Activated gamma-delta T cell treated with anti-CD3 and anti-CD28 coated beads, Interleukin-2, amount 50 U/mL, for 16 hours (primary cell): ENCODE results near the gene MAP7.
A peak's percentile ranks its signal among the peaks of the same experiment; 100 is the strongest.

Source experiments
- DNase-seq: peaks from one replicate; pipeline ENCODE4 v3.0.0-alpha.2; 2020; ENCODE audit warnings: low read depth

MAP7 gene

GRCh38 chr6:136528477-136528876 lies 21.7 kb downstream of the MAP7 start:
- DNase-seq = no peak

GRCh38 chr6:136527831-136528230 lies 22.4 kb downstream of the MAP7 start:
- DNase-seq = no peak

DNA sequence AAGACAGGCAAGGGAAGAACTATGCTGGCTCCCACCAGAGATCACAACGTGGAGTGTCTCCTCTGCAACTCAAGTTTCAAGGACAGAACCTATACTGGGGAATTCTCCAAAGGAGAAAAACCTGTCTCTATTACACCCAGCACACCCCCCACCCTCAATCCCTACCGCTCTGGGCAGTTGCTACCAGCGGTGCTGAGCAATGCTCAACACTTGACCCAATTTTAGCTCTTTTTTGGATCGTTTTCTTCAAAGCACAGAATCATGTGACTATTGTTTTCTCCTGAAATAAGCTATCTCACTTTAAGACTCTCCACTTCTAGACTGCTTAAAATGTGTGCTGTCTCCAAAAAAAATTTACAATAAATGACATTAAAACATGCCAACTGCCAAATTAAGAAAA lies 23.3 kb downstream of the MAP7 start:
- no peak for DNase-seq

GRCh38 chr6:136526196-136526930 lies 23.9 kb downstream of the MAP7 start:
- DNase-seq = no peak

DNA sequence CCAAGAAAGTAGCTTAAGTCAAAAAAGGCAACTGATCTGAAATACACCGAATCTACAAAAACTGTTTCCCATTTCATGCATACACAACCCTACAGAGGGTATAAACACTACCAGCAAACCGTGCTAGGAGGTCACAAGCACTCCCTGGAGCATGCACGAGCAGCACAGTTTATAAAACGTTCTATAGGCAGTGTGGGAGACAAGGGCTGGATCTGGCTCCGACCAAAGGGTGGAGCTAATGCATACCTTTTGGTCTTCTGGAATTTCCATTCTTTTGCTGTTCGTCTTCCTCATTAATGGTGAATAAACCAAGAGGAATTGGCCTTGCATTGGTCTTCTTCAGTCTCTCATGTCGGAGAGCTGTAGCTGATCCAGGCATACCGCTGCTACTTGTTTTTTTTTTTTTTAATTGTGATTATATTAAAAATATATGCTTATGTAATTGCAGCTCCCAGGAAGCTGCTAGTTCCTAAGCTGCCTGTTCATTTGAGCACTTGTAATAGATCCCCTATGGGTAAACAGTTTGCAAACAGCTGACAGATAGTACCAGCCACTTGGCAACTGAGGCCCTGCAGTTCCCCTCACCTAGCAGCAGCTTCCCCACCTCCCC lies 24.5 kb downstream of the MAP7 start:
- no peak for DNase-seq

DNA sequence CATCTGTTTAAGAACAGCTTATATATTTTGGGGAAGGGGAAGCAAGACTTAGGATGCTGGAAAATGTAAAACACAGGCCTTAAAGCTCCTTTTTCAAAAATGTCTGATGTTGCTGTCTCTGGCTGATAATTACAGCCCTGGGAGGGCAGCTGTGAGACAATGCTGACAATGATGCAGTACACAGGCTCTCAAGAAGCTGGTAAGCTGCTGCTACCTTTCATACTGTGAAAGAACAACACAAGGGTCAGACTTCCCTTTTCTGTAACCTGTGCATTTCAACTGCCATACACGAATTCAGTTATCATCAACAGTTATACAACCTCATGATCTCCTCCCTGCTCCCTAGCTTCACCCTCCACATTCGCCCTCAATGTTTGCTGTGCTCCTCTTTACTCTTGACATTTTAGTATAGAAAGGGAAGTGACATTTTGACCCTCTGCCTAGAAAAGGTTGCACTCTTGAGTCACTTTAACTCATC lies 25.2 kb downstream of the MAP7 start:
- no peak for DNase-seq

DNA sequence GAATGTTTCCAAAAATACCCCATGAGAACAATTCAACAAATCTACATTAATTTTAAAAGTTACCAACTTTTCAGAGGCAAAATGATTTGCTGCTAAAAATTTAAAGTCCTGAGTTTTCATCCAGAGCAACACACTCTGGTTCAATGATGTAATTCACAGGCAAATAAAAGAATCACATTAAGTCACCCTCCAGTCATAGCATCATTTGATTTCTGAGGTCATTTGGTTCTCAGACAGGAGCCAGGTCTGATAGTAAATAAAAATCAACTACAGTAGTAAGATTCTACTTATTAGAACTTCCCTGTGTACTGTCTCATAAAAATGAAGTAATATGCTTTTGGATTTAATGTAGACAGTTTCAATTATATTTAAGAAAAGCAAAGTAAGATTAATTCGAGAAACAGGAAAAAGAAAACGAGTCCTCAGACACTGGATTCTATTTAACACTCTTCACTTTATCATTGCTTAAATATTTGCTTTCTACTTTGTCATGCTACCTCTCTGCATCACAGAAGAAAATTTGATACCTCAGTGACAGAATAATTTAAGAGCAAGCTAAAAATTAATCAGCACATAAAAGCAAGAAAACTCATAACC lies 25.8 kb downstream of the MAP7 start:
- DNase-seq = no peak

GRCh38 chr6:136523196-136523595 lies 27.0 kb downstream of the MAP7 start:
- DNase-seq = no peak

DNA sequence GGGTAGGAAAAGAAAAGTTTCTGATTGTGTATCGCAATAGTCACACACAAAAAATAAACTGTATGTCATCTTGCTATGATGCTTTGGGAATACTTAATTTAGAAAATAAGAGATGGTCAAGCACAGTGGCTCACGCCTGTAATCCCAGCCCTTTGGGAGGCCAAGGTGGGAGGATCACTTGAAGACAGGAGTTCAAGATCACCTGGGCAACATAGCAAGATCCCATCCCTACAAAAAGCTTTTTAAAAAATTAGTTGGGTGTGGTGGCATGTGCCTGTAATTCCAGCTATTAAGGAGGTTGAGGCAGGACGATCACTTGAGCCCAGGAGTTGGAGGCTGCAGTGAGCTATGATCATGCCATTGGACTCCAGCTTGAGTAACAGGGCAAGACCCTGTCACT lies 27.6 kb downstream of the MAP7 start:
- DNase-seq = no peak

DNA sequence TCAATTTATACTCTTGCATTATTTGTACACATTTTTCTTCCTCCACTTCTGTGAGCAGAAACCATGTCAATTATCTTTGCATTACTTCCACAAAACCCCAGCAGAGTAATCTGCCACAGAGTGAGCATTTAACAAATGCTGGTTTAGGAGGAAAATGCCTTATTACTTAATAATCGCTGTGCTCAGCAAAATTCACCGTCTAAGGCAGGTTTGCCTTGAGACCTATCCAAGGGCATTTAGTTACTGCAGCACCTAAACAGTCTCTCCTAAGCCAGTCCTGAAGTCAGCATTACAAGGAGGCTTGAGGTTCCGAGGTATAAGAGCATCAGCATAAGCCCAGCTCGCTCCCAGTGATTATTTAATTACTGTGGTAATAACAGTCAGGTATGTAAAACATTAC lies 28.3 kb downstream of the MAP7 start:
- DNase-seq = no peak

GRCh38 chr6:136521427-136521826 lies 28.8 kb downstream of the MAP7 start:
- no peak for DNase-seq

DNA sequence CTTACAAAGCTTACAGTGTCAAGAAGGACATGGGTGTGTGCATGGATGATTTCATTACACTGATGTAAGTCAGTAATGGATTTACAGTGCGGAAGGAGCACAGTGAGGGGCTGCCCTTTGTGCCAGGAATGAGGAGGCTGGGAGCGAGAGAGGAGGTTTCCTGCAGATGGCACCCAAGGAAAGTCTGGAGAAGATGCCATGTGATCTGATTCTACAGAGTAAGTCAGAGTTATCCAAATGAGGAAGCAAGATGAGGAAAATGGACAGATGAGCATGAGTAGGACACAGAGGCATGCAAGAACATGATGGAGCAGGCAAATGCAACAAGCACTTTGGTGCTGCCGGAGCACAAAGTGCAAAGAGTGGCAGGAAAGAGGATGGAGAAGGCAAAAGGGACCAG lies 29.7 kb downstream of the MAP7 start:
- no peak for DNase-seq

GRCh38 chr6:136517582-136517981 lies 32.6 kb downstream of the MAP7 start:
- no peak for DNase-seq

DNA sequence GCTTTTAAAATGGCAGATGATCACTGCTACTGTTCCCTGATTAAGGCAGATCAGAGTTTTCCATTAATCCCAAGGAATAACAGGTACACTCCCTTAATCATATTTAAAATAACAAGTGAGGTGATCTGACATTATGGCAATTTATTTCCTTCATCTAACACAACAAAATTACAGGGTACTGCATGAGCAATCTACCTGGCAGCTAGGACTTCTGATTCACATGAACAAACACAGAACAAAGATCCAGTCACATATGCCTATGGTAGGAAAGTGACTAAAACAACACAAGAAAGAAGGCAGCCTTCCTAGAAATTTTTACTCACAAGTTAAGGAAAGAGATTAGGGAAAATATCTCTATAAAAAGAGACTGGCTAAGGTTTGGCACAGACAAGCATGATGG lies 33.2 kb downstream of the MAP7 start:
- DNase-seq = no peak

DNA sequence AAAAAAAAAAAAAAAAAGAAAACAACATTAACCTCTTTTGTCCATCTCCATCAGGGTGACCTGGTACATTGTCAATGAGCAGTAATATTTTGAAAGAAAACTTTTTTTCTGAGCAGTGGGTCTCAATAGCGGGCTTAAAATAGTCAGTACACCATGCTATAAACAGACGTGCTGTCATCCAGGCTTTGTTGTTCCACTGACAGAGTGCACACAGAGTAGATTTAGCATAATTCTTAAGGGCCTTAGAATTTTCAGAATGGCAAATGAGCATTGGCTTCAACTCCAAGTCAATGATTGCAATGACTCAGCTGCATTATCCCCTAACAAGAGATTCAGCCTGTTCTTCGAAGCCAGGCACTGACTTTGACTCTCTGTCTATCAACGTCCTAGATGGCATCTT lies 35.6 kb downstream of the MAP7 start:
- no peak for DNase-seq

- no peak for DNase-seq
Observed at GRCh38 chr6:136511926-136512325, 38.3 kb downstream of the MAP7 start.

- DNase-seq = no peak
Observed at GRCh38 chr6:136511397-136511796, 38.8 kb downstream of the MAP7 start.

DNA sequence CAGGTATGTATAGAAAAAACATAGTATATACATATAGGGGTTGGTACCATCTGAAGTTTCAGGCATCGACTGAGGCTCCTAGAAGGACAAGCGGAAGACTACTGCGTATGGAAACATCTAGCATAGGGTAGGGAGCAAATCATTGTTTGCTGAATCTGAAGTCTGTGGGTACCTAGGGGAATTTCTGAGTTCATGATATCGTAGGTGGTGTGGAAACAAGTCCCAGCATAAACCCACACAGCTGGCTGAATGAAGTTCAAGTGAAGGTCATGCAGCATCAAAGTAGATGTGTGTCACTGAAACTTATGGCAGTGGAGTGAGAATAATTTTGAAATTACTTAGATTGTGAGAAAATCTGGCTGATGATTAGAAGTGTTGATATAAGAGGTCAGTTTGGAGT lies 39.4 kb downstream of the MAP7 start:
- DNase-seq = no peak

DNA sequence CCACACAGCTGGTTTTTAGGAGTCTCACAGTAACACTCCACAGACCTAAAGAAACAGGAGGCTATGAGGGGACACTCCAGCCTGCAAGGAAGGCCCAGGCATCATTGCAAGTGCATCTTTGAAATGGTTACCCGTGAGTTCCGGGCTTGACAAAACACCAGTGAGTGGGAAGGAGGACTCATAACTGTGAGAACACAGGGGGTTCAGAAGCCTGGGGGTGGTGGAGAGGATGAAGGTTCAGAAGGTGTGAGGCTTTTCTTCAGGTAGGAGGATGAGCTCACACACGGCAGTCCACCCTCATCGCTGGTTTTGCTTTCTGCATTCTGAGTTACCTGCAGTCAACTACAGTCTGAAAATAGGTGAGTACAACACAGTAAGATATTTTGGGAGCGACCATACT lies 39.9 kb downstream of the MAP7 start:
- DNase-seq = peak; percentile 25

DNA sequence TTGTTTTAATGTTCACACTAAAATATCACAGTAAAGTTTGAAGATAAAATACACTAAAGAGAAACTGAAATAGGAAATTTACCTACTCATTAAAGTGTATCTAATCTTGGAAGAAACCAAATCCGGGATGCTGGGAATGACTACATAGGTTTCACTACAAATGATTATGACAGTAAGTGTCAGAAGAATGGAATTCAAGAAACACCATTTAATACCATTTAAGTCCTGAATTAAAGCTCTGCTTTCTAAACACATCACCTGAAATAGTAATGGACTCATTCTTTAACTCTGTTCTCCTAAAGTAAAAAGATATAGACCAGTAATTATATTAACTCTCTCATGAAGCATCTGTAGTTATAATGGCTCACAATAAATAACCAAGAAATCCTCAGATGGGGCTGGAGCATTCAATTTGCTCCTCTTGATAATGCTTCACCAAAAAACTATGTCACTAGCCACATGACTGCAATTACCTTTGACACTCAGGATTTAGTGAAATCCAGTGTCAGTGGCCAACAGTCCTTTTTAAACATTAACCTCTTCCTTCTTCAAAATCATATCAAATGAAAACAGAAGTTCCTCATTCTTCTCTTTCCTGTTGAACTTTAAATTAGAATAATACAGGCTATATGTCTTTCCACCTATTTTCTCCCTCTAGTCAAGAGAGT lies 41.4 kb downstream of the MAP7 start:
- no peak for DNase-seq

DNA sequence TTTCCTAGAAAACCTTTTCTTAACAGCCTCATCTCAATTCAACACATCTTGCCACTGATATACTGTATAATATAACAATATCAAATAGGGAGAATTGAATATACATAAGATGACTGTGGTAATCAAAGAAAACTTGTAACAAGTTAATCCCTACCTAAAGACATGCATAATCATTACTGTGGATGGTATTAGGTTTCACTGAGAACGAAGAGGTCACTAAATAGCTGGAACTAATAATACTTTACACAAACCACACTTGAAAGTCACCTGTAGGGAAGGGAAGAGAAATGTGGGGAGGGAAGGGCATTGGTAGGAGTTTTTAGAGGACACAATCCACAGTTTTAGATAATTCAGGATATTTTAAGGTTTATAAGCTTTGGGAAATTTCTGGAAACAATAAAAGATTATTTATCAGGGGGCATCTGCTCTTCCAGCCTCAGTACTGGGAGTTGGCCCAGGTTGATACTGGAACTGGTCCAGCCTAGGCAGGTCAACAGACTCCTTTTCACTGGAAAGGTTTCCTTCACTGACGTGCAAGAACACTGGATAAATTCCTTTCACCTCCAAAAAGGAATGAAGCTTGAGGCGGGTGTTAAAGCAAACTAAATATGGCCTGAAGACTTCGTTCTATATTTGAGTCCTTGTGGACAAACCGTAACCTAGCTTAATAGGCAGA lies 44.0 kb downstream of the MAP7 start:
- no peak for DNase-seq

GRCh38 chr6:136503303-136504029 lies 46.8 kb downstream of the MAP7 start:
- no peak for DNase-seq
